ENCODE data around the gene SPOCK2.

Gene SPOCK2

DNA sequence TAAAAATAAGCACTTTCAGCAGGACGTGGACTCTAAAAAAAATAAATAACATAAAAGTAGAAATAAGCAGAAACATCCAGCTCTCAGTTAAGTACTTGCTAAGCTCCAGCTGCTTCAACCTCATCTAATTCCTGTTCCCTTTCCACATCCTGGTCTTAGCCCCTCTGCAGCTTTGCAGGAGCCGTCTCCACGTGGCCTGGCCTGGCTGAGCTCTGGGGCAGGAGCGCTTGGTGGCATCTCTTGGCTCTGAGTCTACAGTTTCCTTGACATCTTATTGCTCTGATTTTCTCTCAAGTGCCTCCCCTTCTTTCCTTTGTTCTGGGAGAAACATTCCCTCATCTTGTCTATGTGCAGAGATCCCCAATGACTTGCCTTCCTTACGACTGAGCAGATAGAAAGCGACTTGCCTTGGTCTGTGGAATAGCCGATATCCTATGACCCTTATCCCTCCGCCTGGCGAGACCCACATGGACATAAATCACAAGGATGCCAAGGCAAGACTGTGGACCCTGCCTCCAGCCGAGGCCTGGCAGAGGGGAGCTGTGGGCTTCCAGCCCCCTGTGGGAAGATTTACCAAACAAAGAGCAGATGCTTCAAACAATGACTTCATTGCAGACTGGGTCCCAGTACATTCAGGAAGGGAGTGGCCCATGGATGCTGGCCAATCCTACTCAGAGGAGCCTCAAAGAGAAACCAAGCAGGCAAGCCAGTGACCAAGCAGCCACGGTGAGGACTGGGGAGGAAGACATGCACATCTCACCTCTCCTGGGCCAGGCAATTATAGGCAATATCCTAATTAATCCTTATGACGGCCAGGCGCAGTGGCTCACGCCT is 61.9 kb downstream of the SPOCK2 start:
- DNase-seq = no peak

- DNase-seq = no peak
Measured at GRCh38 chr10:72025832-72026231, 62.5 kb downstream of the SPOCK2 start.

- no peak for DNase-seq
Measured at GRCh38 chr10:72025400-72025799, 63.0 kb downstream of the SPOCK2 start.

DNA sequence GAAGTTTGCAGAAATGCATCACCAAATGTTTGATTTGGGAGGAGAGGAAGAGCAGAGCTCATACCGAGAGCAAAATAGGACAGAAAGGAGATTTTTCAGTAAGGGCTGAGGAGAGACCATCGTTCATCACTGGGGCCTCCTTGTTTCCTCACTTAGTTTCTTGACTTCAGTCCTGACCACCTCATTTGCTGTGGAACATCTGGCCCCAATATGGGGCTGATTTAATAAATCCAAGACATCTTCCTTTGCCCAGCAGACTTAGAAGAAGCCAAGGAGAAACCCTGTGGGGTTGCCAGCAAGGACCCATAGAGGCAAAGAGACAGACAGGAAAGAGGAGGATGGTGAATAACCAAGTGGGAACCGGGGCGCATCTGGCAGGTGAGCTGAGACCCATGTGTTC is 63.8 kb downstream of the SPOCK2 start:
- DNase-seq = no peak

- no peak for DNase-seq
Measured at GRCh38 chr10:72022228-72022627, 66.1 kb downstream of the SPOCK2 start.

GRCh38 chr10:72020914-72021809 is 67.2 kb downstream of the SPOCK2 start:
- no peak for DNase-seq

GRCh38 chr10:72019085-72019876 is 69.1 kb downstream of the SPOCK2 start:
- no peak for DNase-seq

DNA sequence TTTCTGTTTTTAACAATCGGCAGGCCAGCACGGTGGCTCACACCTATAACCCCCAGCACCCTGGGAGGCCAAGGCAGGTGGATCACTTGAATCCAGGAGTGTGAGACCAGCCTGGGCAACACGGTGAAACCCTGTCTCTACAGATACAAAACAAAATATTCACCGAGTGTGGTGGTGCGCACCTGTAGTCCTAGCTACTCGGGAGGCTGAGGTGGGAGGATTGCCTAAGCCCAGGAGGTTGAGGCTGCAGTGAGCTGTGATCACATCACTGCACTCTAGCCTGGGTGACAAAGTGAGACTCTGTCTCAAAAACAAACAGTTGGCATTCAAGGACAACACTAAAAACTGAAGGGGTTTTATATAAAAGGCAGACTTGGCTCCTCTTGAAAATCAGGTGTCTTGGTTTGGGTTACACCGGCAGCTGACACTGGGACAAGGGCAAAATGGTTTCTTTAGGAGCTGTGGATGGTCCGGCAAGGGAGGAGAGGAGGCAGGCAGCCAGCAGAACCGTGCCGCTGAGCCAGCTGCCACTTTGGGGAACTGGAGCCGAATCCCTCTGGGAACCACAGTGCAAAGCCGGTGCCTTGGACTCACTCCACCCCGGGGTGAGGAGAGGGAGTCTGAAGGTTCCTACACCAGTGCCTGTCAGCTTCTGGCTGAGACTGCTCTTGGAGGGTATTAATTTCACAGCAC is 71.6 kb downstream of the SPOCK2 start:
- DNase-seq = no peak

GRCh38 chr10:72015841-72016240 is 72.5 kb downstream of the SPOCK2 start:
- no peak for DNase-seq

GRCh38 chr10:72014785-72015480 is 73.4 kb downstream of the SPOCK2 start:
- DNase-seq = no peak

GRCh38 chr10:72014197-72014596 is 74.2 kb downstream of the SPOCK2 start:
- DNase-seq = no peak

DNA sequence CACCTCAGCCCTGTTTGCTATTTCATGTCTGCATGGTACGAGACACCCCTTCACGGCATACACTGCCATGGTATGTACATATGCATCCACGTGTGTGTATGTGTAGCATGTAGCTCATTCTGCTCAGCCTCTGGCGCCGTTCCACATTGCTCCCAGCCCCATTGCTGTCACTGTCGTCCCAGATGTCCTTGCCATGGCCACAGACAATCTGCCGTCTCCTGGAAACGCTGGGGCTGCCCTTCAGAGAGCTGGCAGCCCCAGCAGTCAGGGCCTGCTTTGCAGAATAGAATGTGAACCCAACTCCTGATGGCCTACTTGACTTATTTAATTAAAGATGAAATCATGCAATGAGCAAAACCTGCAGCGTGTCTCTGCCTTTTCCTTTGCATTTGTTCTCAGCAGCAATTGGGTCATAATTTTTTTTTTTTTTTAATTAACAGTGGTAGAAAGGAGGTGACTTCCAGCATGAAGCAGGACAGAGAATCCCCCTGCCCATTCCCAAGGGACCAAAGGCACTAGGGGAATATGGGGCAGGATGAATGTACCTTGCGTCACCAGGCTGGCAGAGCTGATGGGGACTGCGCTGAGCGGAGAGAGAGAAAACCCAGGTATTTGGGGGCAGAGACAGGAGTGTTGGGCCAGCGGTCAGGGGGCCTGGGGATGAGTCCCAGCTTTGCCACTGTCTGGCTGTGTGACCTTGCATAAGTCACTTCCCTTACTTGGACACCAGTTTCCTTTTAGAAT is 75.0 kb downstream of the SPOCK2 start:
- no peak for DNase-seq

- DNase-seq = no peak
Measured at GRCh38 chr10:72012796-72013195, 75.6 kb downstream of the SPOCK2 start.

DNA sequence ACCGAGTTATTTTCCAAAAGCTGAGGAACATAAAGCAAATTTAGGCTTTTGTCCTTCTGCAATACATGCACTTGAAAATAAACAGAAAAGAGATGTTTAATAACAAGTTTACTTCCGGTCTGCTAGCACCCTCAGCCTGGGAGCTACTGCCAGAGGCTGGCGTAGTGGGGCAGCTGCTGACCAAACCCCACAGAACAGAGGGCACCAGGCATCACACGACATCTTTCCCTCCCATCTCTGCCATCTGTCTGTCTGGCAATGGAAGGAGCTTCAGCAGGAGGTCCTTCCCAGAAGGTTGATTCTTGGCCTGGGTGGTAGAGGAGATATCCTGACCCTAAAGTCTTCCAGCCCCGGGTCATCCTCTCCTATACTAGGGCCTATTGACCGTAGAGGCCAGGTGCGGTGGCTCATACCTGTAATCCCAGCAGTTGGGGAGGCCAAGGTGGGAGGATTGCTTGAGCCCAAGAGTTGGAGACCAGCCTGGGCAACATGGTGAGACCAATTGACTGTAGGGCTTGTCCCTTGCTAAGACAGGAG is 76.3 kb downstream of the SPOCK2 start:
- DNase-seq = no peak

DNA sequence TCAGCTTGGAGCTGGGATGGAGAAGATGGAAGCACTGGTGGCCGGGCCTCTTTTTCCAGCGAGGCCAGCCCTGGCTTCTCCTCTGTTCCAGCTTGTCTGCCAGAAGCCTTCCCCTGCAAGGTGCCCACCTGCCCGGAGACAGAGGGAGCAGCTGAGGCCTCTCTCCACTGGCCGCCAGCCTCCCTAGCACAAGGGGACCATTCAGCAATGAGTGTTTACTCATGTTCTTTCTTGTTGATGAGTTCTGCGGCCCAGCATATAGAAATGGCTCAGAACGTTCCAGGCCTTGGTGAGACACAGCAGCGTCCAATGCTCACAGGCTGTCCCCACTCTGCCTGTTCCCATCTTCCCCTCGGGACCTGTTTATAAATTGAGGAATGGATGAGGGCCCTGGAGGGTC is 76.9 kb downstream of the SPOCK2 start:
- no peak for DNase-seq

DNA sequence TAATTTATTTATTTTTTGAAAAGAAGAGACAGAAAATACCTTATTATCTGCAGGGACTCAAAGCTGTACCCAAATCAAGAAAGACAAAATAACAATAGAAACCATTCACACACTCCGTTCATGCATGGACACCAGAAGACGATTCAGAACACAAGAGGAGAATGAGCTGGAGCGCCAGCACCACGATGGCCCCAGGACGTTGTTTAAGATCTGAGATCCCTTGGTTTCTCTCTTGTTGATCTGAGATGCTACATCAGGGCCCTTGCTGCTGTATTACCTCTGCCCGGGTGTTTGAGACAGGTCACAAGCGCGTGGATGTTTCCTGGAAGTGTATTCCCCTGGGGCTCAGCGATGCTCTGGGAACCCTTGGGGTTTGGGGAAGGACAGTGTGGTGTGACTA is 77.3 kb downstream of the SPOCK2 start:
- DNase-seq = no peak

- DNase-seq = no peak
Measured at GRCh38 chr10:72010234-72010973, 77.9 kb downstream of the SPOCK2 start.

- DNase-seq = no peak
Measured at GRCh38 chr10:72009425-72010081, 78.8 kb downstream of the SPOCK2 start.

GRCh38 chr10:72009051-72009424 is 79.3 kb downstream of the SPOCK2 start:
- DNase-seq = no peak

Data from activated CD4-positive, alpha-beta T cell treated with anti-CD3 and anti-CD28 coated beads, Interleukin-2, amount 50 U/mL, for 48 hours (primary cell).